ENCODE data around the gene TPSAB1.
"Not testable (repeated sequence)": the region's sequence is repeated elsewhere in the genome, so short reads cannot be mapped to it uniquely, and the experiment has no call there.

The TPSAB1 gene

GRCh38 chr16:1225051-1225451, 15.5 kb upstream of the TPSAB1 start, which contains the start of gene TPSG1:
TPSG1 (minus strand) TSS chr16:1225268; CDS start chr16:1225252, 16 bp downstream.
- Histone ChIP-seq H3K27me3 (ENCODE audit: insufficient read depth, low read length, poor library complexity, severe bottlenecking) (no peaks in the 10 kb centered on the region), H3K9ac (ENCODE audit: low read depth, low read length, poor library complexity, severe bottlenecking) (no peak within 1 kb of the TSS), H3K4me2 (ENCODE audit: low read depth, low read length, poor library complexity, severe bottlenecking) (no peak within 1 kb of the TSS), H3K9me3 (ENCODE audit: insufficient read depth, low read depth, low read length) (no peaks in the 10 kb centered on the region), H3F3A (ENCODE audit: low read depth) (no peaks in the 10 kb centered on the region), H3K4me1 (ENCODE audit: insufficient read depth, low read length, poor library complexity, severe bottlenecking) (no peaks in the 10 kb centered on the region), H2AFZ (ENCODE audit: low read length) (no peak within 1 kb of the TSS), H3K9me2 (replicated peaks; ENCODE audit: low read depth, low read length) (no peaks in the 10 kb centered on the region), H3K36me3 (ENCODE audit: insufficient read depth, low read length) (no peaks in the 10 kb centered on the region), H4K20me1 (ENCODE audit: insufficient read depth, low read length, poor library complexity, severe bottlenecking) (no peaks in the 10 kb centered on the region), H3K4me3 (ENCODE audit: low read length, poor library complexity, severe bottlenecking) (no peak within 1 kb of the TSS), H3K79me2 (ENCODE audit: insufficient read depth, low read length) (no peaks in the 10 kb centered on the region)
- no peak for TF ChIP-seq CTCF (conservative IDR thresholded peaks at IDR 0.05; ENCODE audit: low read length)
- no peak for TF ChIP-seq EZH2phosphoT487 (IDR thresholded peaks at IDR 0.05; ENCODE audit: borderline replicate concordance)

GRCh38 chr16:1225728-1226311, 14.7 kb upstream of the TPSAB1 start:
- not testable (repeated sequence) for H3K27me3 ChIP-seq (ENCODE audit: insufficient read depth, low read length, poor library complexity, severe bottlenecking)

GRCh38 chr16:1226692-1227091, 13.8 kb upstream of the TPSAB1 start:
- not testable (repeated sequence) for H3K27me3 ChIP-seq (ENCODE audit: insufficient read depth, low read length, poor library complexity, severe bottlenecking); H3K79me2 ChIP-seq (ENCODE audit: insufficient read depth, low read length); H2AFZ ChIP-seq (ENCODE audit: low read length); H3F3A ChIP-seq (ENCODE audit: low read depth); H3K4me3 ChIP-seq (ENCODE audit: low read length, poor library complexity, severe bottlenecking); H3K4me1 ChIP-seq (ENCODE audit: insufficient read depth, low read length, poor library complexity, severe bottlenecking); H3K36me3 ChIP-seq (ENCODE audit: insufficient read depth, low read length); H3K9me3 ChIP-seq (ENCODE audit: insufficient read depth, low read depth, low read length); H3K9me2 ChIP-seq (replicated peaks; ENCODE audit: low read depth, low read length); H4K20me1 ChIP-seq (ENCODE audit: insufficient read depth, low read length, poor library complexity, severe bottlenecking); H3K9ac ChIP-seq (ENCODE audit: low read depth, low read length, poor library complexity, severe bottlenecking); H3K4me2 ChIP-seq (ENCODE audit: low read depth, low read length, poor library complexity, severe bottlenecking)

More at GRCh38 chr16:1225728-1226311, 14.7 kb upstream of the TPSAB1 start:
- not testable (repeated sequence) for H3K9me2 ChIP-seq (replicated peaks; ENCODE audit: low read depth, low read length); H3F3A ChIP-seq (ENCODE audit: low read depth); H3K79me2 ChIP-seq (ENCODE audit: insufficient read depth, low read length); H3K36me3 ChIP-seq (ENCODE audit: insufficient read depth, low read length); H3K4me1 ChIP-seq (ENCODE audit: insufficient read depth, low read length, poor library complexity, severe bottlenecking); H3K4me3 ChIP-seq (ENCODE audit: low read length, poor library complexity, severe bottlenecking); H4K20me1 ChIP-seq (ENCODE audit: insufficient read depth, low read length, poor library complexity, severe bottlenecking); H3K4me2 ChIP-seq (ENCODE audit: low read depth, low read length, poor library complexity, severe bottlenecking); H2AFZ ChIP-seq (ENCODE audit: low read length); H3K9me3 ChIP-seq (ENCODE audit: insufficient read depth, low read depth, low read length); H3K9ac ChIP-seq (ENCODE audit: low read depth, low read length, poor library complexity, severe bottlenecking)

- H3K4me1 ChIP-seq (ENCODE audit: insufficient read depth, low read length, poor library complexity, severe bottlenecking); H3K9me2 ChIP-seq (replicated peaks; ENCODE audit: low read depth, low read length); H2AFZ ChIP-seq (ENCODE audit: low read length); H3K4me2 ChIP-seq (ENCODE audit: low read depth, low read length, poor library complexity, severe bottlenecking); H3K9ac ChIP-seq (ENCODE audit: low read depth, low read length, poor library complexity, severe bottlenecking); H4K20me1 ChIP-seq (ENCODE audit: insufficient read depth, low read length, poor library complexity, severe bottlenecking); H3F3A ChIP-seq (ENCODE audit: low read depth); H3K79me2 ChIP-seq (ENCODE audit: insufficient read depth, low read length); H3K36me3 ChIP-seq (ENCODE audit: insufficient read depth, low read length); H3K9me3 ChIP-seq (ENCODE audit: insufficient read depth, low read depth, low read length); H3K27me3 ChIP-seq (ENCODE audit: insufficient read depth, low read length, poor library complexity, severe bottlenecking); H3K4me3 ChIP-seq (ENCODE audit: low read length, poor library complexity, severe bottlenecking): not testable (repeated sequence)
Measured at GRCh38 chr16:1228227-1228626, 12.3 kb upstream of the TPSAB1 start.

- not testable (repeated sequence) for H3K9me3 ChIP-seq (ENCODE audit: insufficient read depth, low read depth, low read length); H3K79me2 ChIP-seq (ENCODE audit: insufficient read depth, low read length); H3K27me3 ChIP-seq (ENCODE audit: insufficient read depth, low read length, poor library complexity, severe bottlenecking); H3K36me3 ChIP-seq (ENCODE audit: insufficient read depth, low read length); H3K9ac ChIP-seq (ENCODE audit: low read depth, low read length, poor library complexity, severe bottlenecking); H4K20me1 ChIP-seq (ENCODE audit: insufficient read depth, low read length, poor library complexity, severe bottlenecking); H3K4me1 ChIP-seq (ENCODE audit: insufficient read depth, low read length, poor library complexity, severe bottlenecking); H3K9me2 ChIP-seq (replicated peaks; ENCODE audit: low read depth, low read length); H3F3A ChIP-seq (ENCODE audit: low read depth); H2AFZ ChIP-seq (ENCODE audit: low read length); H3K4me3 ChIP-seq (ENCODE audit: low read length, poor library complexity, severe bottlenecking); H3K4me2 ChIP-seq (ENCODE audit: low read depth, low read length, poor library complexity, severe bottlenecking)
Measured at GRCh38 chr16:1229476-1229875, 11.0 kb upstream of the TPSAB1 start.

GRCh38 chr16:1230084-1230470, 10.4 kb upstream of the TPSAB1 start, which contains the start of gene TPSB2:
TPSB2 (minus strand) TSS chr16:1230184; CDS start chr16:1229951, 233 bp downstream.
- H3K9me2 ChIP-seq (replicated peaks; ENCODE audit: low read depth, low read length); H3K79me2 ChIP-seq (ENCODE audit: insufficient read depth, low read length); H3F3A ChIP-seq (ENCODE audit: low read depth); H3K4me3 ChIP-seq (ENCODE audit: low read length, poor library complexity, severe bottlenecking); H3K4me2 ChIP-seq (ENCODE audit: low read depth, low read length, poor library complexity, severe bottlenecking); H3K36me3 ChIP-seq (ENCODE audit: insufficient read depth, low read length); H4K20me1 ChIP-seq (ENCODE audit: insufficient read depth, low read length, poor library complexity, severe bottlenecking); H3K9ac ChIP-seq (ENCODE audit: low read depth, low read length, poor library complexity, severe bottlenecking); H2AFZ ChIP-seq (ENCODE audit: low read length); H3K4me1 ChIP-seq (ENCODE audit: insufficient read depth, low read length, poor library complexity, severe bottlenecking); H3K9me3 ChIP-seq (ENCODE audit: insufficient read depth, low read depth, low read length); H3K27me3 ChIP-seq (ENCODE audit: insufficient read depth, low read length, poor library complexity, severe bottlenecking): not testable (repeated sequence)
